HL-60 (cell line): ENCODE data around the gene NMT2.
A peak's percentile ranks its signal among the peaks of the same experiment; 100 is the strongest.

Source experiments
- DNase-seq, 2 experiments: peaks; one replicate each; pipeline ENCODE4 v3.0.0-alpha.2; 2010 to 2020; ENCODE audit warnings: low read depth in 1 of 2, low spot score in 1 of 2
- H3K27ac ChIP-seq: fragments of 250-450 bp; sonication (Bioruptor Pico); replicated peaks from 2 replicates; pipeline ENCODE4 v1.5.1; 2020; ENCODE audit warnings: mild to moderate bottlenecking, moderate library complexity
- H3K27me3 ChIP-seq: fragments of 250-450 bp; sonication (Bioruptor Pico); 2 replicates; pipeline ENCODE4 v1.5.1; 2021; ENCODE audit warnings: mild to moderate bottlenecking, moderate library complexity; ENCODE audit not compliant: insufficient read depth, poor library complexity, severe bottlenecking
- H3K4me3 ChIP-seq: replicated peaks from 2 replicates; pipeline ENCODE4 v1.5.1; 2011; ENCODE audit warnings: mild to moderate bottlenecking, control low read depth, low read length; ENCODE audit not compliant: insufficient read depth
- GABPA ChIP-seq: IDR thresholded peaks from 2 replicates; pipeline ENCODE4 v1.6.1; 2012; ENCODE audit warnings: low read depth
- POLR2AphosphoS5 ChIP-seq: IDR thresholded peaks from 2 replicates; pipeline ENCODE4 v1.6.1; 2012; ENCODE audit warnings: low read depth
- REST ChIP-seq: IDR thresholded peaks from 2 replicates; pipeline ENCODE4 v1.6.1; 2012; ENCODE audit warnings: low read depth; ENCODE audit not compliant: insufficient replicate concordance
- SPI1 ChIP-seq: IDR thresholded peaks from 2 replicates; pipeline ENCODE4 v1.6.1; 2012; ENCODE audit warnings: low read depth, mild to moderate bottlenecking, borderline replicate concordance
- TF ChIP-seq, protein P1 (sequence below): IDR thresholded peaks from one replicate; pipeline ENCODE4 v1.5.1; 2011; ENCODE audit warnings: low read length, control low read depth, inconsistent platforms; ENCODE audit not compliant: insufficient read depth

The NMT2 gene

DNA sequence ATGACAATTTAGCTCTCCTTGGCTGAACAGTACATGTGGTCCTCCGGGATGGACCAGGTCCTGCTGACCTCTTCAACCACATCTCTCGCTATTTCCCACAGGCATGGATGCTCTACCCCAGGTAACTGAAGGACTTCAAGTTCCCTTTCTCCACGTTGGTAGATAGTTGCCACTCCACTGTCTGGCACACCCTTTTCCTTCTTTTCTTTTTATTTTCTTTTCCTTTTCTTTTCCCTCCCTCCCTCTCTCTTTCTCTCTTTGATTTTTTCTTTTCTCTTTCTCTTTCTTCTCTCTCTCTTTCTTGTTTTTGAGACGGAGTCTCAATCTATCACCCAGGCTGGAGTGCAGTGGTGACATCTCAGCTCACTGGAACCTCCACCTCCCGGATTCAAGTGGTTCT lies 77.1 kb downstream of the NMT2 start:
- Histone ChIP-seq H3K4me3 (no peak overlapping the region), H3K27me3 (no peaks in the 10 kb centered on the region), H3K27ac (no peak overlapping the region)
- TF ChIP-seq SPI1, result no peak
- TF ChIP-seq GABPA, result no peak
- no peak for TF ChIP-seq POLR2AphosphoS5
- no peak for TF ChIP-seq REST
- TF ChIP-seq, protein P1, sequence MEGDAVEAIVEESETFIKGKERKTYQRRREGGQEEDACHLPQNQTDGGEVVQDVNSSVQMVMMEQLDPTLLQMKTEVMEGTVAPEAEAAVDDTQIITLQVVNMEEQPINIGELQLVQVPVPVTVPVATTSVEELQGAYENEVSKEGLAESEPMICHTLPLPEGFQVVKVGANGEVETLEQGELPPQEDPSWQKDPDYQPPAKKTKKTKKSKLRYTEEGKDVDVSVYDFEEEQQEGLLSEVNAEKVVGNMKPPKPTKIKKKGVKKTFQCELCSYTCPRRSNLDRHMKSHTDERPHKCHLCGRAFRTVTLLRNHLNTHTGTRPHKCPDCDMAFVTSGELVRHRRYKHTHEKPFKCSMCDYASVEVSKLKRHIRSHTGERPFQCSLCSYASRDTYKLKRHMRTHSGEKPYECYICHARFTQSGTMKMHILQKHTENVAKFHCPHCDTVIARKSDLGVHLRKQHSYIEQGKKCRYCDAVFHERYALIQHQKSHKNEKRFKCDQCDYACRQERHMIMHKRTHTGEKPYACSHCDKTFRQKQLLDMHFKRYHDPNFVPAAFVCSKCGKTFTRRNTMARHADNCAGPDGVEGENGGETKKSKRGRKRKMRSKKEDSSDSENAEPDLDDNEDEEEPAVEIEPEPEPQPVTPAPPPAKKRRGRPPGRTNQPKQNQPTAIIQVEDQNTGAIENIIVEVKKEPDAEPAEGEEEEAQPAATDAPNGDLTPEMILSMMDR, result no peak
- no peak for DNase-seq

GRCh38 chr10:15088428-15089261 lies 79.8 kb downstream of the NMT2 start, which contains the start of gene ACBD7:
Gene ACBD7 (minus strand): TSS chr10:15088776. CDS start chr10:15088728, 48 bp downstream.
- peak; percentile 16 to 41 for DNase-seq
- no peak within 1 kb of the TSS for H3K27ac ChIP-seq

More at GRCh38 chr10:15088428-15089261, 79.8 kb downstream of the NMT2 start, which contains the start of gene ACBD7:
- Histone ChIP-seq H3K4me3 (peak within 1 kb of the TSS; percentile 57), H3K27me3 (no peaks in the 10 kb centered on the region)
- TF ChIP-seq POLR2AphosphoS5 (no peak), REST (no peak), GABPA (no peak), SPI1 (no peak)
- TF ChIP-seq, protein P1, result no peak
